Omental fat pad (tissue), 4 donors: ENCODE data around the gene GABRB1. TPM values are rescaled to one million over a fixed set of nuclear protein-coding genes. Genes with fewer than 3 reads are reported as not detected.

Source experiments
- ATAC-seq: fragments of 150-250 bp; one replicate; pipeline ENCODE4 v1.9.1; 2016; ENCODE audit warnings: mild to moderate bottlenecking, moderate library complexity; ENCODE audit not compliant: low FRiP score
- DNase-seq: peaks from one replicate; pipeline ENCODE4 v3.0.0-alpha.2; 2019; ENCODE audit warnings: low spot score
- CTCF ChIP-seq, 3 donors: fragments of 450-650 bp; IDR thresholded peaks; one replicate each; pipeline ENCODE4 v1.5.1; 2016 to 2017; ENCODE audit warnings: antibody characterized with exemption in 3 of 3, mild to moderate bottlenecking in 3 of 3, moderate library complexity in 2 of 3
- total RNA-seq, 4 donors: library from RNA; depleted of rRNA; stranded (reverse); fragments of >200 nt; gene quantifications; one replicate each; pipeline ENCODE4 v1.1.0, GENCODE V29; 2016

GABRB1 gene
- total RNA-seq, 4 donors from 2014 or later, result 0.28 TPM; not detected in 3

- TF ChIP-seq CTCF (IDR thresholded peaks at IDR 0.05), result no peak
- DNase-seq, result no peak
- ATAC-seq, result no peak
Measured at GRCh38 chr4:47263721-47264120, 232.4 kb downstream of the GABRB1 start.

- DNase-seq, result no peak
- no peak for ATAC-seq
- TF ChIP-seq CTCF (IDR thresholded peaks at IDR 0.05), result no peak
Measured at GRCh38 chr4:47270201-47270888, 239.0 kb downstream of the GABRB1 start.

DNA sequence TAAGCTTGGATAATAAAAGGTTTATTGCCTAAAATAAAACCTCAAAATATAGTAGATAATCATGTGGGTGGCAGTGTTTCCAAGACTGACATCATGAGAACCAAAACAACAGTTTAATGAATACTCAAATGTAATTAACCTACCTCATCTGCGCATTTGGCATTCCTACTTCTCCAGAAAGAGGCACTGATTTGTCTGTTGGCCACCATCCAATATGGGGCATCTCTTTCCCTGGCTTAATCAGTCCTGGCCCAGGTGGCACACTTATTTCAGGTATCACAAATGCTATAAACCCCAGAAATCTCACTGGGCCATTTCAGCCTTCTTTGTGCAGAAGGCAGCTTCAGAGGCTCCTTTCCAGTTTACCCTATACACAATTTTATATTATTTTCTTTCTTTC, 239.9 kb downstream of the GABRB1 start:
- ATAC-seq (no peak), DNase-seq (no peak)
- TF ChIP-seq CTCF (IDR thresholded peaks at IDR 0.05), result no peak

GRCh38 chr4:47274901-47275300, 243.5 kb downstream of the GABRB1 start:
- no peak for TF ChIP-seq CTCF (IDR thresholded peaks at IDR 0.05)
- no peak for DNase-seq
- ATAC-seq, result no peak

DNA sequence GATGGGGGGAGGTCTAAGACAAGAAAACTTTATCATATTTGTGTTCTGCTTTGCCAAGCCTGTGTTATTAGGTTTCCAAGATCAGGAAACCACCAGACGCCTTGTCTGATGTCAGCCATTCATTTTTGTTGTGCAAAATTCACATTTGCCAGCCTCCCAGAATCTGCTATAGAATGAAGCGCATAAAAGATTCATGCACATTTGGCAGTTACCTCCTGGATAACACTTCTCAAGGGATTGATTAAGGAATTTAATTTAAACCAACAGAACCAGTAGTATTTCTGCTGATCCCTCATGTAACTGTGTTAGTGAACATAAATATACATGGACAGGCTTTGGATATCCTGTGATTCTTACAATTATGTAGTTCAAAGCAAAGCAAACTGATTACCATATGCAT, 244.2 kb downstream of the GABRB1 start:
- DNase-seq (no peak), ATAC-seq (no peak)
- no peak for TF ChIP-seq CTCF (IDR thresholded peaks at IDR 0.05)

DNA sequence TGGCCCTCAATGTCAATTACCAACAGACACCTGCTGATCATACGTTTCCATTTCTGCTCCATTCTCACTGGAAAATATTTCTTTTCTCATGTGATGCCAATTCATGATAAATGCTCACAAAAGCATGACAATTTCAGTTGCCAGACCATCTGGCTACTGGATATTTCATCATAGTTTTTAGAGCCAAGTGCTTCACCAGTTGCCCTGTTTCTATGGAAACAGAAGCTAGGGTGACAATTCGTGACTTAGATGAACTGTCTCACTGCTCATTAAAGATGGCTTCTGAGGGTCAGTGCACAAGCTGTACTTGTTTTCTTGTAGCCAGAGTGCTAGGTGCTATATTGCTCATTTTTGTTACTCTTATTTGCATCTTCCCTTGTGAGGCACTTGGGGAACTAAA, 247.3 kb downstream of the GABRB1 start:
- TF ChIP-seq CTCF (IDR thresholded peaks at IDR 0.05), result no peak
- no peak for DNase-seq
- ATAC-seq, result no peak

DNA sequence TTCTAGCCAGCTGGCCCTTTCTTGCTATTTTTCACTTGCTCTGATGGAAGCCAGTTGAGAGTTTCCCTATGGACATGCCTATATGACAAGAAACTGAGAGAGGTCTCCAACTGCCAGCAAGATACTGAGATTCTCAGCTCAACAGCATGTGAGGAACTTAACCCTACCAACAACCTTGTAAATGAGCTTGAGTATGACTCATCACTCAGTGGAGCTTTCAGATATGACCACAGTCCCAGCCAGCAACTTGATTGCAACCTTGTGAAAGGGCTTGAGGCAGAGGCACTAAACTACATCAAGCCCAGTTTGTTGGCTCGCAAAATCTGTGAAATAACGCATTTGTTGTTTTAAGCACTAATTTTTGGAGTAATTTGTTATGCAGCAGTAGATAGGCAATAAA, 256.4 kb downstream of the GABRB1 start:
- no peak for ATAC-seq
- no peak for TF ChIP-seq CTCF (IDR thresholded peaks at IDR 0.05)

More for the DNA sequence above, 256.4 kb downstream of the GABRB1 start:
- DNase-seq, result no peak
